ENCODE results near the gene ATOSB.

Gene ATOSB

DNA sequence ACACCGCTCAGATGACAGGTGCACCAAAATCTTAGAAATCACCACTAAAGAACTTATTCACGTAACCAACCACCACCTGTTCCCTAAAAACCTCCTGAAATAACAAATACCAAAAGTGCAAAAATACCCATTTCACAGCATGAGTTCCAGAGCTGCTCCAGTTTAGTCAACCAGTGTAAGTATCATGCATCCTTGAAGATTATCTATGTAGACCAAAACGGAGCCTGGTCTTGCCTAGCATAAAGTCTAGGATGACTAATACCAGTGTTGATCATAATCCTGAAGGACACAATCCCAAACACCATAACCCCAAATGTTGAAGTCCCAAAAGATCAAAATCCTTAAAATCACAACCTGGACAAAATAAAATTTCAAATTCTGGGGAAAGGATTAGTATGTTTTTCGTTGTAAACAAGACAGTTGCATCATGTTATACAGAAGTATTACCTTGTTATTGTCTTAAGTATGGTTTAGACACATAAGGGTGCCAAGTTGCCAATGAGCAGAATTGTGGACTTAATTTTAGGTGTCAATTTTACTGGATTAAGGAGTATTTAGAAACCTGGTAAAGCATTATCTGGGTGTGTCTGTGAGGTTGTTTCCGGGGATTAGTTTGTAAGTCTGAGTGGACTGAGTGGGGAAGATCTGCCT, 61.4 kb downstream of the ATOSB start:
- DNase-seq = no peak

Measured in CD4-positive, alpha-beta T cell treated with Interleukin-15 for 1 hour (primary cell).